LNCAP (cell line): Measurements from ENCODE around the gene PSME2.

Experiments
- CTCF ChIP-seq: fragments of 450-650 bp; IDR thresholded peaks from 2 replicates; pipeline ENCODE4 v1.5.1; 2017; ENCODE audit warnings: mild to moderate bottlenecking

Gene PSME2

GRCh38 chr14:24098927-24099813 lies 47.2 kb downstream of the PSME2 start:
- no peak for TF ChIP-seq CTCF

GRCh38 chr14:24098229-24098926 lies 48.0 kb downstream of the PSME2 start:
- TF ChIP-seq CTCF: no peak

GRCh38 chr14:24096545-24097181 lies 49.7 kb downstream of the PSME2 start:
- no peak for TF ChIP-seq CTCF

- no peak for TF ChIP-seq CTCF
Measured at GRCh38 chr14:24095271-24096068, 50.9 kb downstream of the PSME2 start.

- no peak for TF ChIP-seq CTCF
Measured at GRCh38 chr14:24094841-24095270, 51.6 kb downstream of the PSME2 start.

- TF ChIP-seq CTCF: no peak
Measured at GRCh38 chr14:24093901-24094840, 52.2 kb downstream of the PSME2 start, which contains the start of gene PCK2. TSS of gene PCK2 (plus strand) at chr14:24094311. CDS start at chr14:24094406, 95 bp downstream.
